ENCODE measurements around the gene NSMF.

DNA sequence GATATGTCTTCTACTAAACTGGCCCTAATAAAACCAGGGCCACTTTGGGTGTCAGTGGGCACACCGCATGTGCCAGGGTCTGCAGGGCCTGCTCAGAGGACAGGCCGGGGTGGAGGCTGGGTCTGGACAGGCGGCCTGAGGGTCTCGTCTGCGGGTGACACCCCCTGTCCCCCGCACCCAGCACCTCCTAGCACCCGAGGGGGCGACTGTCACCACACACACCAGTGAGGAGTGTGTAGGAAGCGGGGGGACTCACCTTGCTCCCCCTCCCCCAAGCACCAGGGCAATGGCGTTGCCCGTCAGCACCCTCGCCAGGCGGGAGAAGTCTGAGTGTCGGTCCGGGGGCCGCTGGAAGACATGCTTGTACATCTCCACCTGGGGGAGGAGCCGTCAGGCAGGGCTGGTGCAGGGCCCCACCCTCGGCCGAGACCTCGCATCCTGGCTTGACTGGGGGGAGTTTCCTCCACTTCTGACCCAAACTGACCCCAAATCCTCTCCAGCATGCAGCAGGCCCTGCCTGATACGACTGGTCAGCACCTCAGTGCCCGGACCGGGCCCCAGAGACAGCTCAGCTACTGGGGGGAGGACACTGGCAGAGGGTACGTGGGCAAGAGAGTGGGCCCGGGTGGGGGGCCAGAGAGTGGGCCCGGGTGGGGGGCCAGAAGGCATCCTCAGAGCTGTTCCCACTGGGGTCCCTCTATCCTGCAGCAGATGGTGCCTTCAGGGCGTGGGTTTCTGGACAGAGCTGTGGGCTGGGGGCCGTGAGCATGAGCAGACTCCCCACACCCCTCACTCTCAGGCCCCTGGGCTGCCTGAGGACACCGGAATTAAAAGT lies 18.9 kb upstream of the NSMF start:
- TF ChIP-seq, protein P1, sequence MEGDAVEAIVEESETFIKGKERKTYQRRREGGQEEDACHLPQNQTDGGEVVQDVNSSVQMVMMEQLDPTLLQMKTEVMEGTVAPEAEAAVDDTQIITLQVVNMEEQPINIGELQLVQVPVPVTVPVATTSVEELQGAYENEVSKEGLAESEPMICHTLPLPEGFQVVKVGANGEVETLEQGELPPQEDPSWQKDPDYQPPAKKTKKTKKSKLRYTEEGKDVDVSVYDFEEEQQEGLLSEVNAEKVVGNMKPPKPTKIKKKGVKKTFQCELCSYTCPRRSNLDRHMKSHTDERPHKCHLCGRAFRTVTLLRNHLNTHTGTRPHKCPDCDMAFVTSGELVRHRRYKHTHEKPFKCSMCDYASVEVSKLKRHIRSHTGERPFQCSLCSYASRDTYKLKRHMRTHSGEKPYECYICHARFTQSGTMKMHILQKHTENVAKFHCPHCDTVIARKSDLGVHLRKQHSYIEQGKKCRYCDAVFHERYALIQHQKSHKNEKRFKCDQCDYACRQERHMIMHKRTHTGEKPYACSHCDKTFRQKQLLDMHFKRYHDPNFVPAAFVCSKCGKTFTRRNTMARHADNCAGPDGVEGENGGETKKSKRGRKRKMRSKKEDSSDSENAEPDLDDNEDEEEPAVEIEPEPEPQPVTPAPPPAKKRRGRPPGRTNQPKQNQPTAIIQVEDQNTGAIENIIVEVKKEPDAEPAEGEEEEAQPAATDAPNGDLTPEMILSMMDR (IDR thresholded peaks at IDR 0.05) = no peak
- TF ChIP-seq POLR2AphosphoS5 (IDR thresholded peaks at IDR 0.05) (no peak), POLR2A (IDR thresholded peaks at IDR 0.05) (no peak)
